Rectal smooth muscle tissue (tissue), 1 donor: ENCODE measurements around the gene NEDD4L.

ENCODE experiments used
- H3K27ac ChIP-seq: one replicate; pipeline ENCODE4 v1.7.0; 2013; ENCODE audit warnings: low read depth, low read length, inconsistent platforms
- H3K27me3 ChIP-seq: one replicate; pipeline ENCODE4 v1.7.0; 2013; ENCODE audit warnings: low read length; ENCODE audit not compliant: control insufficient read depth, insufficient read depth
- H3K36me3 ChIP-seq: one replicate; pipeline ENCODE4 v1.7.0; 2013; ENCODE audit warnings: low read length; ENCODE audit not compliant: control insufficient read depth, insufficient read depth
- H3K4me1 ChIP-seq: one replicate; pipeline ENCODE4 v1.7.0; 2013; ENCODE audit warnings: low read length; ENCODE audit not compliant: control insufficient read depth, insufficient read depth
- H3K4me3 ChIP-seq: one replicate; pipeline ENCODE4 v1.7.0; 2013; ENCODE audit warnings: low read length
- H3K9ac ChIP-seq: one replicate; pipeline ENCODE4 v1.7.0; 2013; ENCODE audit warnings: low read length

The NEDD4L gene

DNA sequence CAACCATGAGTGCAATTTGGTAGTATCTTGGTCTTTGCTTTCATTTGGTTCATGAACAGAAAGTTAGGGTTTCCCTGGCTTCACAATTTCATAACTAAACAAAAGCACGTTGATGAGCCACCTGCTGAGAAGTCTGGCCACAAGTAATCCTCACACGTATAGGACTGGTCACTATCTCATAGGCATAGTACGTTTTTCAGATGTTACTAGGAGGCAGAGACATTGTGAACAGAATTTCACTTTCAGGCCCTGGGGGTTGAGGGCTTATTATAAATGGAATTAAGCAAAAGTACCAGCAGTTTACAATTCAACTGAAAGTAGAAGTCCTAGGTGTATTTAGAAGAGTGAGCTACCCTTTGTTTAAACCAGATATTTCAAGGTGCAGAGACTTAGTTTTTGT lies 307.8 kb downstream of the NEDD4L start:
- Histone ChIP-seq H3K27me3 (no peaks in the 10 kb centered on the region), H3K36me3 (peaks cover 13% of the 10 kb centered on the region), H3K4me3 (no peak overlapping the region), H3K4me1 (no peaks in the 10 kb centered on the region), H3K9ac (no peak overlapping the region), H3K27ac (no peak overlapping the region)

DNA sequence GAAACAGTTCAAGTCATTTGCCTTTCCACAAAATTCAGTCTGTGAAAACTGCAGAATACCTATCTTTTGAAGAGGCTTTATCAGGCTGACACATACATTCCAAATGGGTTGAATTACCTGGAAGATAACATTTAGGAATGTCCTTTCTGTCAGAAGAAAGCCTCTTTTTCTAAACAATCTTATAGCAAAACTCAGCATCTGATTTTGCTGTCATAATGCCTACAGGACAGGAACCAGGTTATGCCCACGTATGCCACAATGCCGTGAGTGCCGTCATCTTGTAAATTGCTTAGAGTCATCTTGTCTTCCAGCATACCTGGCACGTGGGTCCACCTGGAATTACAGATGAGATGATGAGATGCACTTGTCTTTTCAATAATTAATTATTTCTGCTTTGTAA lies 309.6 kb downstream of the NEDD4L start:
- Histone ChIP-seq H3K4me1 (no peaks in the 10 kb centered on the region), H3K9ac (no peak overlapping the region), H3K27ac (no peak overlapping the region), H3K4me3 (no peak overlapping the region), H3K36me3 (peaks cover 16% of the 10 kb centered on the region), H3K27me3 (no peaks in the 10 kb centered on the region)

DNA sequence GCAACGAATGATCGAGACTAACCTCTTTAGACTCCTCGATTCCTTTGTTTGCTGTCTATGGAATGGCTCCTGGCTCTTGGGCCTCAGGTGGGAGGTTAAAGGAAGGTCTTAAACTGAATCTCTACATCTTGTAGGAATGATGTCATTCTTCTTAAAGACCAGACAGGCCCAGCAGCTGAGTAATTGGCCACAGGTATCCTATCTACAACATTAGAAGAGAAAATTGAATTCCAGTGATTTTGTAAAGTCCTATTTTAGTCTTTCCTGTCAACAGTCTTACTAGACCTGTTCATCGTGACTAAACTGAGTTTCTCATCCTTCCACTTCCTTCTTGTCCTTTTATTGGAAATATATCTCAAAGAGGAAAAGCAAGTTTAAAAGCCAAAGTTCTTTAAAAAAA lies 310.0 kb downstream of the NEDD4L start:
- Histone ChIP-seq H3K27ac (no peak overlapping the region), H3K9ac (no peak overlapping the region), H3K4me1 (no peaks in the 10 kb centered on the region), H3K4me3 (no peak overlapping the region), H3K27me3 (no peaks in the 10 kb centered on the region), H3K36me3 (peaks cover 14% of the 10 kb centered on the region)

DNA sequence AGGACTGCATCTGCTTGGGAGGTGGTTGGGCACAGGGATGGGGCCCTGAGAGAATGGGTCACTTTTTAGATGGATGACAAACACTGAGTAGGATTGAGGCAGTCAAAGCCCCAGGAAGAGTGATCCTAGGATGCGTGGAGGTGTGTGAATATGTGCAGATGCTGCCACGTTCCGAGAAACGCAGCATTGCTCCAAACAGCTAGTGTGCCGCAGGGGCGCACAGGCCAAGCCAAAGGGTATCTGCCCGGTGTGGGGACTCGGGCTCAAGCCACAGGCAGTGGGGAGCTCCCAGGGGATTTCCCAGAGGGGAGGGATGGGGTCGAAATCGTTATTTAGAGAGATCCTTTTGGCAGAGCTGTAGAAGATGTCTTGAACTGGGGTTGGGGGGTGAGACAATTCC lies 310.8 kb downstream of the NEDD4L start:
- peaks cover 13% of the 10 kb centered on the region for H3K36me3 ChIP-seq
- no peaks in the 10 kb centered on the region for H3K27me3 ChIP-seq
- no peak overlapping the region for H3K4me3 ChIP-seq
- no peak overlapping the region for H3K27ac ChIP-seq
- no peaks in the 10 kb centered on the region for H3K4me1 ChIP-seq
- no peak overlapping the region for H3K9ac ChIP-seq

DNA sequence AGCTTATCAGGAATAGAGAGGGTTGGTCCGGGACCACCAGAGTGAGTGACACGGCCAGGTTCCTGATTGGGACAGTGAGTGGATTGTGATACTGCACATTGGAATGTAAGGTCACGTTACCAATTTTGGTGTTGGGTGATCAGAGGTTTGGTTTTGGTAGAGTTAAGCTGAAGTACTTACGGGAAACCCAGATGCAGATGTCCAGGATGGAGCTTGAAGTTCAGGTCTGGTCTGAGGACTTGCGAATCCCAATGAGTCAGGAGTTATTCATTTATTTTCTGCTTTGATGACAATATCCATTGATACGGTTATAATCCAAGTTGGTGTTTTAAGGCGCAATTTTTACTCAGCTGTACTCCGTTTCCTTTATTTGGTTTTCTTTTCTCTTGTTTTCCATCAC lies 311.2 kb downstream of the NEDD4L start:
- H3K9ac ChIP-seq, result no peak overlapping the region
- no peak overlapping the region for H3K27ac ChIP-seq
- no peaks in the 10 kb centered on the region for H3K4me1 ChIP-seq
- H3K36me3 ChIP-seq, result peaks cover 13% of the 10 kb centered on the region
- H3K27me3 ChIP-seq, result no peaks in the 10 kb centered on the region
- H3K4me3 ChIP-seq, result no peak overlapping the region

DNA sequence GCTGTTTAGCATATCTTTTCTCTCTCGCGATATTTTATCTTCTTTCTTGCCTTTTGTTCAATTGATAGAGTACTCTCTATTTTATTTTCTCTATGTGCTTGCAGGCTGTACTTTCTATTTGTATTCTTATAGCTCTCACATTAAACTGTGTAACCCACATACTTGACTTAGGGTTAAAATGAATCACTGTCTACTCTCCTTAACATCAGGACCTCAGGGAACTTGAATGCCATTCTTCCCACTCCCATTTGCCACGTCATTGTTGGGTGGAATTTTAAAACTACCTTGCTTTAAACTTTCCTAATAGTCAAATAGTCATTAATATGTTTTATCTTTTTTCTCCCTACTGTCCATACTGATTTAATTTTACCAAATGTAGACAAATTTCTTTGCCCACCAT lies 315.2 kb downstream of the NEDD4L start:
- no peaks in the 10 kb centered on the region for H3K27me3 ChIP-seq
- H3K4me3 ChIP-seq, result no peak overlapping the region
- H3K36me3 ChIP-seq, result peaks cover 7% of the 10 kb centered on the region
- H3K4me1 ChIP-seq, result peaks cover 12% of the 10 kb centered on the region
- H3K9ac ChIP-seq, result no peak overlapping the region
- no peak overlapping the region for H3K27ac ChIP-seq

DNA sequence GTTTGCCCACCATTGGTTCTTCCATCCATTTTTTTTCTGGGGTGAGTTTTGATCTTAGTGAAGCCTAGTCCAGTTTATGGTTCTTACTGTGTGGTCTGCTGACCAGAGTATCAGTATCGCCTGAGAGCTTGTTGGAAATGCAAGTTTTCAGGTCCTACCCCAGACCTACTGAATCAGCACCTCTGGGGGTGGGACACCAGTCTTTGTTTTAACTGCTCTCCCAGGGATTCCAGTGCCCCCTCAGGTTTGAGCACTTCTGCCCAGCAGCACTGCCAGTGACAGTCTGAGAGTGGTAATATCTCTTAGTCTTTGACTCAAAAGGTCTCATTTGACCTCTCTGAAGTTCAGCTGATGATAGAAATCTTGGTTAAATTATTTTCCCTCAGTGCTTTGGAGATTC lies 315.6 kb downstream of the NEDD4L start:
- H3K4me1 ChIP-seq, result peaks cover 12% of the 10 kb centered on the region
- H3K9ac ChIP-seq, result no peak overlapping the region
- H3K36me3 ChIP-seq, result peaks cover 5% of the 10 kb centered on the region
- no peak overlapping the region for H3K27ac ChIP-seq
- H3K27me3 ChIP-seq, result no peaks in the 10 kb centered on the region
- H3K4me3 ChIP-seq, result no peak overlapping the region

DNA sequence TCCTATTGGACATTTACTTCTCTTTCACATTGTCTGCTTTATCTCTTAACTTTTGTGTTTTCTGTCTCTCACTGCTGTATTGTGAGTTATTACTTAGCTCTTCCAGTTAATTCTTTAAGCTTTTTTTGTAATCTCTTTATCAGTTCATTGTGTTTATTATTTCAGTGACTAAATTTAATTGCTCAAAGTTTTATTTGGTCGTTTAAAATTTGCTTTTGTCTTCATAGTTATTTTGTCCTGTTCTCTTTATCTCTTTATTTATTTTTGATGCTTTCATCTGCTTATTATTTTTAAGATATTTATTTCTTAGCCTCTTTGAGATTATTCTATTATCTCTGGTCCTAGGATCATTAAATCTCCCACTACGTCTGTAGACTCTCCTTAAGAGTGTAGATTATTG lies 316.3 kb downstream of the NEDD4L start:
- no peak overlapping the region for H3K9ac ChIP-seq
- peaks cover 6% of the 10 kb centered on the region for H3K36me3 ChIP-seq
- no peak overlapping the region for H3K27ac ChIP-seq
- no peak overlapping the region for H3K4me3 ChIP-seq
- H3K4me1 ChIP-seq, result peaks cover 12% of the 10 kb centered on the region
- no peaks in the 10 kb centered on the region for H3K27me3 ChIP-seq

DNA sequence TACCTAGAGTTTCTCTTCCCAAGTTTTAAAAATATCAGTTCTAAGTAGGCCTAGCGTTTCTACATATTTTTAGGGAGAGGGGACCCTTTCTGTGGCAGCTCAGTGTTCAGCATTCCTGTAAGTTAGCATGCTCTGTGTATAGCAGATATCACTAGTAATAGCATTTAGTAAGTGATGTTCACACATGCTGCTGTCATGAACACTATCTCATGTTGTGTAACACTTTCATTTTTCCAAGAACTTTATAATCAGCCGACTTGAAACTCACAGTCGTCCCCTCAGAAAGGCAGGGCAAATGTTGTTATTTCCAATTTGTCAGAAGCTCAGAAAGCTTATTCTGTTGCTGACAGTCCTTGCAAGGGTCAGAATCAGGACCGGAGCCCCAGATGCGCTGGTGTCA lies 317.2 kb downstream of the NEDD4L start:
- H3K27ac ChIP-seq, result no peak overlapping the region

DNA sequence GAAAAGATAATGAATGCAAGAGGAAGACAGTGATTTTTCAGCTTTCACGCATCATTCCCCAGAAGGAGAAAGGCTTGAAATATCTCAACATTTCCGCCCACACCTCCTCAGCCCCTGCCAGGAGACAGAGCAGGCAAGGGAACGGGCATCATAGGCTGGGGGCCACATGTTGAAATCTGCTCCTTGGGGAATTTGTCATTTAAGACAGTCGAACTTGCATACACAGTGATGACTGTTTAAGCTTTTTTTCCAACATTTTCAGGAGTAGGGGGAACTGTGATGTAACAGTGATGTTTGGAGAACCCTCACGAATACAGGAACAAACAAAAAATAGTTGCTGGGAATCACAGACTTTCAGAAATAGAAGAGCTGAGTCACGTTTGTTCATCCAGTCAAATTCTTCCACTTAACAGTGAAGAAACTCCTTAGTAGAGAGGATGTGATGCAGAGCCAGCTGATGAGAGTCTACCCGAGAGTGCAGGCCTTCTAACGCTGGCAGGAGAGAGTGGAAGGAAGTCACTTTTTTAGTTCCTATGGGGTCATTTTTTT lies 318.1 kb downstream of the NEDD4L start:
- peaks cover 12% of the 10 kb centered on the region for H3K4me1 ChIP-seq
- H3K9ac ChIP-seq, result no peak overlapping the region
- no peak overlapping the region for H3K4me3 ChIP-seq
- peaks cover 10% of the 10 kb centered on the region for H3K36me3 ChIP-seq
- H3K27ac ChIP-seq, result peak overlapping the region; percentile 74
- no peaks in the 10 kb centered on the region for H3K27me3 ChIP-seq

More for the DNA sequence above, 317.2 kb downstream of the NEDD4L start:
- peaks cover 12% of the 10 kb centered on the region for H3K4me1 ChIP-seq
- H3K36me3 ChIP-seq, result peaks cover 9% of the 10 kb centered on the region
- H3K4me3 ChIP-seq, result no peak overlapping the region
- H3K9ac ChIP-seq, result no peak overlapping the region
- H3K27me3 ChIP-seq, result no peaks in the 10 kb centered on the region

DNA sequence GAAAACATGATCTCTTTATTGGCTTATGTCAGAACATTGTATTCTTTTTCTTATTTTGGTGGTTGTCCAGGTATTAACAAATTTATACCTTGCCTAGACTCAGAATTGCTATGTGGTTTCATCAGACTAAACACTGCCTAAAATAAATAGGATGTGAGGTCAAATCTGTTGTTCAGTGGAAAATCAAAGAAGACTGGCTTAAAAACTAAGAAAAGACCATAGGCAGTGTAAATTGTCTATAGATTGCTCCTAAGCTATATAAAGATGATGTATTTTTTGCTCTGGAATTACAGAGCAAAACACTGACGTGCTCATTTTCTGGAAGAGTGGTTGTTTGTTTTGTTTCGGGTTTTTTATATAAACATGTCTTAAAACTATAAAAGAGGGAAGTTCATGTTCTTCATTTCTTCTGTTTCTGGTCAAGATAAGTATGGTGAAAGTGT lies 318.8 kb downstream of the NEDD4L start:
- H3K4me3 ChIP-seq, result no peak overlapping the region
- H3K36me3 ChIP-seq, result peaks cover 7% of the 10 kb centered on the region
- H3K27me3 ChIP-seq, result no peaks in the 10 kb centered on the region
- H3K4me1 ChIP-seq, result peaks cover 12% of the 10 kb centered on the region
- no peak overlapping the region for H3K9ac ChIP-seq
- peak overlapping the region; percentile 72 for H3K27ac ChIP-seq

DNA sequence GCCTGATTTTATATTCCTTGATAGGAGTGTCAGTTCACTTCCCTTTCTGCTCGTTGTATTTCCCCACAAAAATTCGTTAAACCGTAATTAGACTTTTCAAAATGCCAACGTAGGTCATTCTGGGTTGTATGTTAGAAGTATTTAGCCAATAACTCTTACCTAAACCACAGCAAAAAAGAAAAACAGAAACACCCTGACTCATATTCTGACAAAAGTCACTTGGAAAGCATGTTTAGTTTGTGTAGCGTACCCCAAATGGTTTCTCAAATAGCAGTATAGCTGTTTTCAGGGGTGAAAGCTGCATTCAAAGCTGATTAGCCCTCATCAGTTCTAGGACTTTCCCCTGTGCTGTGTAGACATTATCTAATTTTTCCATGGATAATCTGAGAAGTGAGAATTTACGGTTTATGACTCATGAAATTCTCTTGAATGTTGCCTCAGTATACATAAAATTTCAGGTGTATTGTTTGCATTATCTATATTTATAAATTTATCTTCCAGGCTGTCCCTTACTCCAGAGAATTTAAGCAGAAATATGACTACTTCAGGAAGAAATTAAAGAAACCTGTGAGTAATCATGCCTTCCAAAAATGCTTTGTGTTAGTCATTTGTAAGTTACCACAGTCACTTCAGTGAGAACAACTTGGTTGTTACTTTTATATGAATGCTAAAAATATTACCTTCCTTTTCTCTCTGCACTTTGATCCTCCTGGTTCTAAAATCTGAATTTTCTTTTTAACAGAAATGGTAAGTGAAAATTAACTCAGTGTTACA lies 319.9 kb downstream of the NEDD4L start:
- Histone ChIP-seq H3K9ac (no peak overlapping the region), H3K36me3 (peaks cover 7% of the 10 kb centered on the region), H3K27ac (no peak overlapping the region), H3K27me3 (no peaks in the 10 kb centered on the region), H3K4me1 (peaks cover 12% of the 10 kb centered on the region), H3K4me3 (no peak overlapping the region)
